Heart left ventricle (tissue), 16 donors: Measurements from ENCODE around the gene STAT3. TPM values are rescaled to one million over a fixed set of nuclear protein-coding genes. Genes with fewer than 3 reads are reported as not detected.

ENCODE experiments used
- ATAC-seq, 4 donors: fragments of 200-7000 bp; cut with Tn5 transposase; one replicate each; pipeline ENCODE4 v1.9.1; 2020 to 2022; ENCODE audit warnings: moderate library complexity in 4 of 4, mild to moderate bottlenecking in 3 of 4, moderate number of reproducible peaks in 1 of 4
- DNase-seq, 5 donors: peaks; one replicate each; pipeline ENCODE4 v3.0.0-alpha.2; 2020
- H3K27ac ChIP-seq, 12 donors: fragments of 200-600 bp; sonication (generic) in 4 of 12; one replicate each; pipeline versions ENCODE4 v1.5.0 to v1.8.0; 2016 to 2022; ENCODE audit warnings: mild to moderate bottlenecking in 2 of 12
- H3K27me3 ChIP-seq, 9 donors: fragments of 200-600 bp; sonication (generic) in 2 of 9; one replicate each; pipeline versions ENCODE4 v1.5.1 to v1.8.0; 2016 to 2022; ENCODE audit warnings: mild to moderate bottlenecking in 3 of 9
- H3K36me3 ChIP-seq, 9 donors: fragments of 200-600 bp; sonication (generic) in 2 of 9; one replicate each; pipeline versions ENCODE4 v1.5.0 to v1.8.0; 2018 to 2022; ENCODE audit warnings: mild to moderate bottlenecking in 2 of 9
- H3K4me1 ChIP-seq, 12 donors: fragments of 200-600 bp; sonication (generic) in 4 of 12; one replicate each; pipeline versions ENCODE4 v1.5.0 to v1.8.0; 2016 to 2022; ENCODE audit warnings: mild to moderate bottlenecking in 3 of 12
- H3K4me3 ChIP-seq, 12 donors: fragments of 200-600 bp; sonication (generic) in 4 of 12; one replicate each; pipeline versions ENCODE4 v1.5.0 to v1.8.0; 2017 to 2022; ENCODE audit warnings: mild to moderate bottlenecking in 9 of 12, moderate library complexity in 4 of 12
- H3K9me3 ChIP-seq, 12 donors: fragments of 200-600 bp; sonication (generic) in 4 of 12; one replicate each; pipeline versions ENCODE4 v1.5.0 to v1.8.0; 2016 to 2022; ENCODE audit warnings: mild to moderate bottlenecking in 1 of 12
- POLR2A ChIP-seq, 2 donors: fragments of 450-650 bp; IDR thresholded peaks; one replicate each; pipeline ENCODE4 v1.6.1; 2017; ENCODE audit warnings: antibody characterized with exemption in 2 of 2, mild to moderate bottlenecking in 2 of 2, moderate library complexity in 2 of 2
- WGBS, 4 donors: extraction: QIAGEN DNeasy Blood & Tissue Kit in 2 of 4; methylation state at CpG; one replicate each; pipeline versions ENCODE4 v1.1.5 to v1.1.7; 2013 to 2018; 5-methylcytosine and 5-hydroxymethylcytosine counted together
- intact Hi-C, 10 donors: fragments of 100-400 bp; cut with DNase I; formaldehyde crosslinking; loops; one replicate each; pipeline versions ENCODE4 v1.11.1 to v1.14.2; 2022
- polyA plus RNA-seq, 2 donors: library from polyadenylated mRNA; stranded (reverse); fragments of 200-250 nt; gene quantifications; one replicate each; pipeline ENCODE4 v1.2.3, GENCODE V29; 2013
- total RNA-seq, 9 donors: library from RNA; depleted of rRNA in 2 of 9; stranded (reverse); fragments of >200 nt in 2 of 9; fragmentation: NEBNext Ultra II Directional in 3 of 9; extraction: Animal tissue kit (Norgen Biotek cat#: 25700) in 3 of 9; gene quantifications; one replicate each; pipeline versions ENCODE4 v1.1.0 to v1.2.4, GENCODE V29; 2016 to 2023
- TF ChIP-seq, protein P1 (sequence below), 12 donors: fragments of 200-600 bp; sonication (generic) in 4 of 12; IDR thresholded peaks; one replicate each; pipeline versions ENCODE4 v1.5.0 to v1.8.0; 2018 to 2022; ENCODE audit warnings: antibody characterized with exemption in 12 of 12, mild to moderate bottlenecking in 5 of 12
- donor health status: ischemic (EF 13 %, LVEDD 7.1; RV severe dilation, severe dysfunction).
- donor health status: healthy with polysubstance abuse.
- donor health status: DM: no; HTN: yes; CAD: no.
- donor health status: DM: no; HTN: no; CAD: no.
- donor health status: ischemic (EF 25% LVEDD 6.9; RV normal size, moderate dysfunction).
- donor health status: ischemic (EF 25% LVEDD 5.7; RV mildly dilated, moderate dysfunction).
- donor health status: healthy.
- donor health status: DM: yes; HTN: yes; CAD: no.
- donor health status: ischemic (EF 35%, LVEDD 5.7; RV mildly dilated, moderate dysfunction).
- donor health status: nonischemic (EF 11% LVEDD 7.7; RV severe dilation, severe dysfunction).
- donor health status: DM: yes; HTN: yes; CAD: no.
- donor health status: PGD.
- donor health status: ischemic (EF 29% LVEDD 5.4; RV normal size, mild dysfunction).
- donor health status: nonischemic (EF 23%, LVEDD 6.1; RV moderate dilation, normal function).

STAT3 gene
- total and polyA plus RNA-seq, 11 donors, result 36.0 to 614 (median 148) TPM

DNA sequence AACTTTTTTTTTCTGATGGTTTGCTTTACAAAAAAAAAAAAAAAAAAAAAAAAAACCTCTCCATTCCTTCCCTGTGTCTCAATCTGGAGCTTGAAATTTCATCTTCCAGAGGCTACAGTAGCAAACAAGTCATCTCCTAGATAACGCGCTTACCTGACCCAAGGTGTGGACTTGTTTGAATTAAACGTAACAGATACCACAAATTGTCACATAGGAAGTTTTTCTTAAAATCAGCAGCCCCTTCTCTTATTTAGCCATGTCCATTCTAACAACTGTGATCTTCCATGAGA is 114.0 kb downstream of the STAT3 start:
- ATAC-seq, result no peak
- DNase-seq, result no peak
- Histone ChIP-seq H3K4me3 (peak overlapping the region in 2 of 12 donors; percentile 91 to 92), H3K27ac (peak overlapping the region in 1 of 12 donors; percentile 94), H3K36me3 (no peaks in the 10 kb centered on the region), H3K9me3 (no peaks in the 10 kb centered on the region), H3K4me1 (peaks cover 0 to 69% (median 31%) of the 10 kb centered on the region in 12 donors), H3K27me3 (no peaks in the 10 kb centered on the region)
- intact Hi-C loops, result loop anchor here in 4 of 10 donors (5.0 to 10.0 kb wide), 4 partner anchors 42 to 89 kb away; partner anchors contain the start of genes HCRT (in 1 of the 4) and KCNH4 (in 1 of the 4)
- WGBS, 4 donors, result 90 to 95% (median 95%) methylated on average over 3 of the region's 3 CpGs
- TF ChIP-seq, protein P1, sequence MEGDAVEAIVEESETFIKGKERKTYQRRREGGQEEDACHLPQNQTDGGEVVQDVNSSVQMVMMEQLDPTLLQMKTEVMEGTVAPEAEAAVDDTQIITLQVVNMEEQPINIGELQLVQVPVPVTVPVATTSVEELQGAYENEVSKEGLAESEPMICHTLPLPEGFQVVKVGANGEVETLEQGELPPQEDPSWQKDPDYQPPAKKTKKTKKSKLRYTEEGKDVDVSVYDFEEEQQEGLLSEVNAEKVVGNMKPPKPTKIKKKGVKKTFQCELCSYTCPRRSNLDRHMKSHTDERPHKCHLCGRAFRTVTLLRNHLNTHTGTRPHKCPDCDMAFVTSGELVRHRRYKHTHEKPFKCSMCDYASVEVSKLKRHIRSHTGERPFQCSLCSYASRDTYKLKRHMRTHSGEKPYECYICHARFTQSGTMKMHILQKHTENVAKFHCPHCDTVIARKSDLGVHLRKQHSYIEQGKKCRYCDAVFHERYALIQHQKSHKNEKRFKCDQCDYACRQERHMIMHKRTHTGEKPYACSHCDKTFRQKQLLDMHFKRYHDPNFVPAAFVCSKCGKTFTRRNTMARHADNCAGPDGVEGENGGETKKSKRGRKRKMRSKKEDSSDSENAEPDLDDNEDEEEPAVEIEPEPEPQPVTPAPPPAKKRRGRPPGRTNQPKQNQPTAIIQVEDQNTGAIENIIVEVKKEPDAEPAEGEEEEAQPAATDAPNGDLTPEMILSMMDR (IDR thresholded peaks at IDR 0.05), result no peak
- TF ChIP-seq POLR2A (IDR thresholded peaks at IDR 0.05), result no peak

DNA sequence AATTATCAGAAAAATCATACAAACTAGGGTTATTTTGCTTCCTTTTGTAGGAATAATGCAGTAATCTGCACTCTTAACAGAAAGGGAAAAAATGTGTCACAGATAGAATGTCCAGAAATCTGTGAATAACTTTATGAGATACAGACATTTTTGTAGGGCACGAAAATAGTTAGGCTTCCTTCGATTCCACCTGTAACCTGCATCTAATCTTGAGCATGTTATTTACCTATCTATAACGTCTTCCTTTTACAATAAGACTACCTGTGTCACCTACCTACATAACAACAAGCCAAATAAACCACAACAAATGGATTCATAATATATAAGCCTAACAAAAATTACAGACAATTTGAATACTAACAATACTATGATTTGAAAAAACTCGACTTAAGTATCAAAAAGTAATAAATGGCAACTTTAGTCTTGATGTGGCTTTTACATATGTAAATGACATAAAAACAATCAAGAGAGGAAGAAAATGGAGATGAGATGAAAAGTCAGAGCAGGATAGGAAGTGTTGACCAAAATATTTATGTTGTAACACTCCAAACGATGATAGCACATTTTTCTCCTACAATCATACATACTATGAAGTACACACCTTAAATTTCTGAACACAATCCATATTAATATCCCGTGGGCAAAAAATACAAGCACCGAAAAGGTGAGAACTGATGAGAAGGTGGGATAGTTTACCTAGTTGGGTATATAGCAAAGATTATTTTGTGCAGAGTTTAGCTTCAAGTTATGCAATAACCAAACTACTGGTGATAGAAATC is 114.6 kb downstream of the STAT3 start:
- intact Hi-C loops, result loop anchor here in 4 of 10 donors (5.0 to 10.0 kb wide), 4 partner anchors 41 to 89 kb away; partner anchors contain the start of genes HCRT (in 1 of the 4) and KCNH4 (in 1 of the 4)
- Histone ChIP-seq H3K27me3 (no peaks in the 10 kb centered on the region), H3K27ac (peak overlapping the region in 1 of 12 donors; percentile 94), H3K4me3 (peak overlapping the region in 1 of 12 donors; percentile 92), H3K4me1 (peaks cover 0 to 69% (median 31%) of the 10 kb centered on the region in 12 donors), H3K9me3 (no peaks in the 10 kb centered on the region), H3K36me3 (no peaks in the 10 kb centered on the region)
- ATAC-seq (no peak), DNase-seq (no peak)
- WGBS, 4 donors, result 81 to 83% (median 82%) methylated on average over 7 of the region's 7 CpGs
- TF ChIP-seq POLR2A (IDR thresholded peaks at IDR 0.05), result no peak
- TF ChIP-seq, protein P1 (IDR thresholded peaks at IDR 0.05), result no peak

DNA sequence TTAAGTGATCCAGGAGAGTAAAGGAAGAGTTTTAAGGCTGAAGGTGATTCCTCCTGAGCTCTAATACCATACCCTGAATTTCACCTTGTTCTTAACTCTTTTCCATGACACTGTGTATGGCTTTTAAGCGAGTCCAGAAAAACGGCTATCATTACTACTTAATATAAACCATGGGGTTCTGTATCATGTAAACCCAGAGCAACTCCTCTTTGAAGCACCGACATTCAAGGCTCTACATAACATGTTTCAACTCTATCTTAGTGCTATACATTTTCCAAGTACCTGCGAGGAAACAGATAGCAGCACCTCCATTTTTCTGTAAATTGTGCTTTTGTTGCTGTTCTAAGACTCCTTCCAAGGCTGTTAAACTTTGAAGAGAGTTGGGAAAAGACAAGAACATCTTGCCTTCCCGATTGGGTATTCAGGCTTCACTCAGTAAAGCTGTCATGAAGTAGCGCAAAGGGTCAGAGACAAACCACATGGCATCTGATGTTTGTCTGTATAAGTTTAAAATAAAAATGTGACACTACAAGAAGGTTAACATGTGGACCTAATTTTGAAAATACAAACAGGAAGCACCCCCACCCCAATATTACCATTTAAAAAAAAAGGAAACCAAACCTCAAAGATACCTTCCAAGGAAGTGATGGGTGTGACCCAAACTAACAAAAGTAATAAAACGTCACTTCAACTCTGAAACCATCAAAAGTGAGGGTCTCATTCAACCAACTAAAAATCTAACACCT is 115.9 kb downstream of the STAT3 start:
- no peak for TF ChIP-seq POLR2A (IDR thresholded peaks at IDR 0.05)
- TF ChIP-seq, protein P1 (IDR thresholded peaks at IDR 0.05), result no peak
- ATAC-seq (no peak), DNase-seq (no peak)
- H3K27ac ChIP-seq, result peak overlapping the region in 2 of 12 donors; percentile 40 to 94
- peak overlapping the region in 1 of 12 donors; percentile 9 for H3K4me3 ChIP-seq
- no peaks in the 10 kb centered on the region for H3K27me3 ChIP-seq
- H3K4me1 ChIP-seq, result peaks cover 0 to 79% (median 30%) of the 10 kb centered on the region in 12 donors
- no peaks in the 10 kb centered on the region for H3K36me3 ChIP-seq
- intact Hi-C loops, result loop anchor here in 4 of 10 donors (5.0 to 10.0 kb wide), 4 partner anchors 40 to 88 kb away; partner anchors contain the start of genes HCRT (in 1 of the 4) and KCNH4 (in 1 of the 4)
- no peaks in the 10 kb centered on the region for H3K9me3 ChIP-seq
- WGBS, 4 donors, result 70 to 75% (median 74%) methylated on average over 7 of the region's 7 CpGs

DNA sequence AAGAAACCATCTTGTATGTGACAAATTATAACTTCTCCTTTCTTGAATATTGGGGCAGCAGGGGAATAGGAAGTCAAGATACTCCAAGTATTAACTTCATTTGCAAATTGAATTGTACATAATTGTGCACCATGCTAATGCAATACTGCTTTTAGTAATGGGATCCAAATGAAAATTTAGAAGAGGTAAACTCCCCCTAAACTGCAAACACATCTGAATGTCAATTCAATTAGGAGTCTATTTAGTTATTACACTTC is 116.5 kb downstream of the STAT3 start:
- H3K27ac ChIP-seq, result peak overlapping the region in 2 of 12 donors; percentile 40 to 94
- H3K9me3 ChIP-seq, result no peaks in the 10 kb centered on the region
- no peaks in the 10 kb centered on the region for H3K36me3 ChIP-seq
- ATAC-seq (no peak), DNase-seq (no peak)
- peaks cover 0 to 79% (median 27%) of the 10 kb centered on the region in 12 donors for H3K4me1 ChIP-seq
- H3K27me3 ChIP-seq, result no peaks in the 10 kb centered on the region
- no peak overlapping the region for H3K4me3 ChIP-seq
- TF ChIP-seq, protein P1 (IDR thresholded peaks at IDR 0.05), result no peak
- TF ChIP-seq POLR2A (IDR thresholded peaks at IDR 0.05), result no peak
- intact Hi-C loops, result loop anchor here in 4 of 10 donors (5.0 to 10.0 kb wide), 4 partner anchors 39 to 87 kb away; partner anchors contain the start of genes HCRT (in 1 of the 4) and KCNH4 (in 1 of the 4)
